ENCODE data around the gene NAALADL1.

GRCh38 chr11:65063532-65063931, 5.2 kb upstream of the NAALADL1 start:
- TF ChIP-seq CTCF (IDR thresholded peaks at IDR 0.05) (no peak), POLR2A (IDR thresholded peaks at IDR 0.05) (no peak)

Measured in sigmoid colon (tissue), 3 donors.